ENCODE data around the gene PBRM1. TPM values are rescaled to one million over a fixed set of nuclear protein-coding genes. Genes with fewer than 3 reads are reported as not detected.
"Not testable (repeated sequence)": the region's sequence is repeated elsewhere in the genome, so short reads cannot be mapped to it uniquely, and the experiment has no call there.

The PBRM1 gene
- total RNA-seq, 1 donor from 2014 or later = 131 TPM

DNA sequence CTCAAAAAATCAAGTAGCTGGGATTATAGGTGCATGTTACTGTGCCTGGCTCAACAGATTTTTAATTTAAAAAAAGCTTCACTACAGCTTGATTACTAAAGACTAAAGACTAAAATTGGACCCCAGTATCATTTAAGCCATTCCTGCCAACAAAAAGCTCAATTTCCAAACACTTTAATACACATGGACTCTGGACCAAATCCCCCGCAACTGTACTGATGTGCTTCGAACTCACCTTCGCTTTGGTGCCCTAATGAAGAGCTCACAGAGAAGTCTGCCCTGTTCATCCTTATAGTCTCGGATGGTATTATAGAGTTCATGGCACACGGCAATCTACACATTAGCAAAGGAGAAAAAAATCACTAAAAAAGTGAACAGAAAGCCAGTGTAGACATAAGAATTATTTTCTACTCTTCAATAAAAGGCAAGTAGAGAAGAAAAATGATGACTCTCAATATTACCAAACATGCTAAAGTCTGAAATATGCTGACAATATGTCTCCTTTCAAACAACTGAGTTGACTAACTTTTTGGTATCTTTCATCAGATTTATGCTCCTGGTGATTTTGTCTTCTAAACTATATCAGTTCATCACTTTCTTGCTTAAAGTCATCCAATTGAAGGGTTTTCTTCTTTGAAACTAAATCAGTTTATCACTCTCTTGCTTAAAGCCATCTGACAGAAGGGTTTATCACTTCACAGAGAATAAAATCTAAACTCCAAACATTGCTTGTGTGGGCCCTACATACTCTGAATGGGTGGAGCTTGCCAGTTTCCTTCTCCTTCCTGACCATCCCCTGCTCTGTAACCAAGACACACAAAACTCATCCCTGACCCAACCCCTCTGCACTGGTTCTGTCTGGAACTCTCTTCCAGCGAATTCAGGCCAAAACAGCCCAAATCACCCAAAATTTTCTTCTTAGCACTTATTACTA is 7.2 kb downstream of the PBRM1 start:
- H3K36me3 Mint-ChIP-seq (ENCODE audit: insufficient read depth) = peaks cover 33% of the 10 kb centered on the region
- H3K9me3 Mint-ChIP-seq (ENCODE audit: low read depth) = no peaks in the 10 kb centered on the region
- H3K4me1 Mint-ChIP-seq (ENCODE audit: low read depth) = peaks cover 13% of the 10 kb centered on the region
- H3K27ac Mint-ChIP-seq = peak overlapping the region; percentile 14
- H3K27me3 Mint-ChIP-seq = no peaks in the 10 kb centered on the region
- TF ChIP-seq, protein P1, sequence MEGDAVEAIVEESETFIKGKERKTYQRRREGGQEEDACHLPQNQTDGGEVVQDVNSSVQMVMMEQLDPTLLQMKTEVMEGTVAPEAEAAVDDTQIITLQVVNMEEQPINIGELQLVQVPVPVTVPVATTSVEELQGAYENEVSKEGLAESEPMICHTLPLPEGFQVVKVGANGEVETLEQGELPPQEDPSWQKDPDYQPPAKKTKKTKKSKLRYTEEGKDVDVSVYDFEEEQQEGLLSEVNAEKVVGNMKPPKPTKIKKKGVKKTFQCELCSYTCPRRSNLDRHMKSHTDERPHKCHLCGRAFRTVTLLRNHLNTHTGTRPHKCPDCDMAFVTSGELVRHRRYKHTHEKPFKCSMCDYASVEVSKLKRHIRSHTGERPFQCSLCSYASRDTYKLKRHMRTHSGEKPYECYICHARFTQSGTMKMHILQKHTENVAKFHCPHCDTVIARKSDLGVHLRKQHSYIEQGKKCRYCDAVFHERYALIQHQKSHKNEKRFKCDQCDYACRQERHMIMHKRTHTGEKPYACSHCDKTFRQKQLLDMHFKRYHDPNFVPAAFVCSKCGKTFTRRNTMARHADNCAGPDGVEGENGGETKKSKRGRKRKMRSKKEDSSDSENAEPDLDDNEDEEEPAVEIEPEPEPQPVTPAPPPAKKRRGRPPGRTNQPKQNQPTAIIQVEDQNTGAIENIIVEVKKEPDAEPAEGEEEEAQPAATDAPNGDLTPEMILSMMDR (IDR thresholded peaks at IDR 0.05; ENCODE audit: unreplicated experiment) = no peak
- H3K4me3 Mint-ChIP-seq (ENCODE audit: low read depth) = no peak overlapping the region
- DNase-seq (ENCODE audit: low spot score, unreplicated experiment) = no peak

DNA sequence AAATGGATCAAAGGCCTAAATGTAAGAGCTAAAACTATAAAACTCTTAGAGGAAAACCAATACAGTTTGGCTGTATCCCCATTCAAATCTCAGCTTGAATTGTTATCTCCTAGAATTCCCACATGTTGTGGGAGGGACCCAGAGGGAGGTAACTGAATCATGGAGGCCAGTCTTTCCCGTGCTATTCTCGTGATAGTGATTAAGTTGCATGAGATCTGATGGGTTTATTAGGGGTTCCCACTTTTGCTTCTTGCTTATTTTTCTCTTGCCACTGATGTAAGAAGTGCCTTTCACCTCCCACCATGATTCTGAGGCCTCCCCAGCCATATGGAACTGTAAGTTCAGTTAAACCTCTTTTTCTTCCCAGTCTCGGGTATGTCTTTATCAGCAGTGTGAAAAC is 9.5 kb downstream of the PBRM1 start:
- DNase-seq (ENCODE audit: low spot score, unreplicated experiment); H3K4me1 Mint-ChIP-seq (ENCODE audit: low read depth); H3K4me3 Mint-ChIP-seq (ENCODE audit: low read depth); H3K9me3 Mint-ChIP-seq (ENCODE audit: low read depth); H3K27me3 Mint-ChIP-seq: not testable (repeated sequence)
- H3K27ac Mint-ChIP-seq = peak overlapping the region; percentile 33
- H3K36me3 Mint-ChIP-seq (ENCODE audit: insufficient read depth) = peaks cover 38% of the 10 kb centered on the region

DNA sequence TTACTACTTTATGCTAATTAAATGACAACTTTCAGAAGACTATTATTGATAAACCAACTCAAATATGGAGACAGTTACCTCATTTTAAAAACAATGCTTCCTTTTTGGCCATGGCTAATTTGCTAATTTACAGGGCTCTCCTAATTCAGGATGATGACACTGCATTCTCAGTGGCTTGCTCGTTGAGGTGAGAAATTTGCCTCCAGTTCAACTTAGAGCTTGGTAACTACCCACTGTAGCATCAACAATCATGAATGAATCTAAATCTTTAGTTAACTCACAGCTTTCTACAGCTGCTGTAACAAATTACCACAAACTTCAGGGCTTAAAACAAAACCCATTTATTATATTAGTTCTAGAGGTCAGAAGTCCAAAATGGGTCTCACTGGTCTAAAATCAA is 14.0 kb downstream of the PBRM1 start:
- Mint-ChIP-seq H3K27me3 (no peaks in the 10 kb centered on the region), H3K9me3 (ENCODE audit: low read depth) (no peaks in the 10 kb centered on the region), H3K27ac (peak overlapping the region; percentile 24), H3K4me1 (ENCODE audit: low read depth) (no peaks in the 10 kb centered on the region), H3K4me3 (ENCODE audit: low read depth) (no peak overlapping the region), H3K36me3 (ENCODE audit: insufficient read depth) (peaks cover 25% of the 10 kb centered on the region)
- TF ChIP-seq, protein P1 (IDR thresholded peaks at IDR 0.05; ENCODE audit: unreplicated experiment) = no peak
- DNase-seq (ENCODE audit: low spot score, unreplicated experiment) = no peak

DNA sequence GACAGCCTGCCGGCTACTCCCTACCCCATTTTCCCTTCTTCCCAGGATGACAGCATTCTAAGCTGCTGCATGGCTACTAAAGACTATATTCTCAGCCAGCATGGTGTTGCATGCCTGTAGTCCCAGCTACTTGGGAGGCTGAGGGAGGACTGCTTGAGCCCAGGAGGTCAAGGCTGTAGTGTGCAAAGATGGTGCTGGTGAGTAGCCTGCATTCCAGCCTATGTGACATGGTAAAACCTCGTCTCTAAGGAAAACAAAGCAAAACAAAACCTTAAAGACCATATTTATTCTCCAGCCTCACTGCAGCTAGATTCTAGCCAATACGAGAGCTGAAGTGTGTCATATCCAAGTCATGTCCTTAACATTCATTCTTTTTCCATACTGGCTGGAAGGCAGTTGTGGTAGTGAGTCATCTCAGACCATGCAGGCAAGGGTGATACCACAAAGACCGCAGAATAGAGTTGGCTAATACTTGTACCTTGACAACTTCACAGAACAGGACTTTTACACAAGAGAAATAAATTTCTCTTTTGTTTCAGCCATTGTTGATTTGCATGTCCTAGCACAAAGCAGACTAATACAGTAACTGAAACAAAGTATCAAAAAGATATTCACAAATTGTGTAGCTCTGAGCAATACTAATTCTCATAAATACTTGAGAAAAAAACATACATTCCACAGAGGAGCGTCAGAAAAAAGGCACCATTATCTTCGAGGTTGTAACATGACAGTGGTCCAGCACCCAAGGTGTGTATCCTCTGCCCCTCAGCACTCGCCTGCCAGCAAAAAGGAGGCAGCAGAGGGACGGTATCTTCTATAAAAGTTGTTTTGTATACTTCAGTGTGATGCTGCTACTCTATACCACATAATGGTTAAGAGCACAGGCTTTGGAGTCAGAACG is 14.8 kb downstream of the PBRM1 start:
- DNase-seq (ENCODE audit: low spot score, unreplicated experiment) = no peak
- H3K9me3 Mint-ChIP-seq (ENCODE audit: low read depth) = no peaks in the 10 kb centered on the region
- no peaks in the 10 kb centered on the region for H3K4me1 Mint-ChIP-seq (ENCODE audit: low read depth)
- H3K36me3 Mint-ChIP-seq (ENCODE audit: insufficient read depth) = peaks cover 19% of the 10 kb centered on the region
- TF ChIP-seq, protein P1 (IDR thresholded peaks at IDR 0.05; ENCODE audit: unreplicated experiment) = no peak
- no peaks in the 10 kb centered on the region for H3K27me3 Mint-ChIP-seq
- peak overlapping the region; percentile 63 for H3K27ac Mint-ChIP-seq
- no peak overlapping the region for H3K4me3 Mint-ChIP-seq (ENCODE audit: low read depth)

DNA sequence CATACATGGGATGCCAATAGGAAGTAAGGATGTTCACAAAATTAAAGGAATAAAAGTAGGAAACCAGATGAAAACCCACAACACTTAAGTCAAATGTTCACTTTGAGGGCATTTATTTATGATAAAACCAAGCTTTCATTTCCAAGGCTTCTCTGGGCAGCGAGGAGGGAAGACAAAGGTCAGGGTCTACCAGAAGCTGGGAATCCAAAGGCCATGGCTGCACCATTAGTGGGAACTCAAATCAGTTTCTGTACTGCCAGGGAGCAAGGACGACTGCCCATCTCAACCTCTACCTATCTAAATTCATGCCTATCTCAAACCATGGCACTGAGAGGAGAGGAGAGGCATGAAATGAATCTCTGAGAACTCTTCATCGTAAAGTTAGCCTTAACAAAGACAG is 22.6 kb downstream of the PBRM1 start:
- Mint-ChIP-seq H3K9me3 (ENCODE audit: low read depth) (no peaks in the 10 kb centered on the region), H3K36me3 (ENCODE audit: insufficient read depth) (peaks cover 29% of the 10 kb centered on the region), H3K27ac (peak overlapping the region; percentile 77), H3K27me3 (no peaks in the 10 kb centered on the region), H3K4me3 (ENCODE audit: low read depth) (no peak overlapping the region), H3K4me1 (ENCODE audit: low read depth) (no peaks in the 10 kb centered on the region)
- DNase-seq (ENCODE audit: low spot score, unreplicated experiment) = no peak
- TF ChIP-seq, protein P1 (IDR thresholded peaks at IDR 0.05; ENCODE audit: unreplicated experiment) = no peak

Data from progenitor cell of endocrine pancreas (in vitro differentiated cells).